ENCODE measurements around the gene SNAP47.

The SNAP47 gene

GRCh38 chr1:227769047-227769935, 34.1 kb downstream of the SNAP47 start:
- H3K4me2 ChIP-seq (ENCODE audit: low read length), result no peak overlapping the region
- H2AFZ ChIP-seq (ENCODE audit: low read length), result no peak overlapping the region
- H3F3A ChIP-seq (ENCODE audit: insufficient read depth, low read length), result no peaks in the 10 kb centered on the region
- H3K4me1 ChIP-seq (ENCODE audit: insufficient read depth, low read length, severe bottlenecking), result no peaks in the 10 kb centered on the region
- no peaks in the 10 kb centered on the region for H3K79me2 ChIP-seq (ENCODE audit: insufficient read depth, low read length)
- peaks cover 27% of the 10 kb centered on the region for H3K36me3 ChIP-seq (ENCODE audit: insufficient read depth, low read length)
- no peak overlapping the region for H3K4me3 ChIP-seq (ENCODE audit: low read depth, low read length, poor library complexity, severe bottlenecking)
- no peak overlapping the region for H3K9ac ChIP-seq (ENCODE audit: low read length)
- H3K9me3 ChIP-seq (ENCODE audit: low read length), result no peaks in the 10 kb centered on the region
- H3K9me2 ChIP-seq (ENCODE audit: low read depth, low read length), result no peaks in the 10 kb centered on the region
- H3K27me3 ChIP-seq (ENCODE audit: insufficient read depth, low read length), result no peaks in the 10 kb centered on the region
- no peak overlapping the region for H3K27ac ChIP-seq (ENCODE audit: low read depth, low read length, poor library complexity, severe bottlenecking)
- no peaks in the 10 kb centered on the region for H4K20me1 ChIP-seq (ENCODE audit: insufficient read depth, low read length)
- TF ChIP-seq CTCF (IDR thresholded peaks at IDR 0.05; ENCODE audit: low read length) (no peak), EZH2 (IDR thresholded peaks at IDR 0.05; ENCODE audit: borderline replicate concordance, low read length) (no peak)

DNA sequence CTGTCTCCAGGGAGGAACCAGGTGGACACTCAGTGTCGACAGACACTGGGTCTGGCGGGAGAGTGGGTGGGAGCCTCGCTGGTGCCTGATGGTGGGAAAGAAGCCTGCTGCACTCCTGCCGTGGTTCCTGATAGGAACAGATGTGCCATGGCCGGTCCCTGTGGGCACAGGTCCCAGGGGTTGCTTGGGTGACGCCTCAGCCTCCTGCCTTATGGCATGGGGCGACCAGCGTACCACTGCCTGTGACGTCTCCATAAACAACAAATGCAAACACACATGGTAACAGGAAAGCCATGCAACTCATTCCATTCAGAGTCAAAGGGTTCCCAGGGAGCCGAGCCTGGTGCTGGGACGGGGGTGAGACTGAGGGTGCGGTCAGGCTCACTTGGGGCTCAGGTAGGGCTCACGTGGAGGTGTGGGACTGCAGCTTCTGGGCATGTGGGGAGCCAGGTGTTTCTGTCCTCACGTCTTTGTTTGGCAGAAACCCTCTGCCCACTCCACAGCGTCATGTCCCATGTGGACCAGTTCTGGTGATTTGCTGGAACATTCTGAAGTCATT, 34.8 kb downstream of the SNAP47 start:
- TF ChIP-seq EZH2 (IDR thresholded peaks at IDR 0.05; ENCODE audit: borderline replicate concordance, low read length) (no peak), CTCF (IDR thresholded peaks at IDR 0.05; ENCODE audit: low read length) (no peak)
- Histone ChIP-seq H3K9ac (ENCODE audit: low read length) (no peak overlapping the region), H3K4me1 (ENCODE audit: insufficient read depth, low read length, severe bottlenecking) (no peaks in the 10 kb centered on the region), H2AFZ (ENCODE audit: low read length) (no peak overlapping the region), H3K9me3 (ENCODE audit: low read length) (no peaks in the 10 kb centered on the region), H3K27me3 (ENCODE audit: insufficient read depth, low read length) (no peaks in the 10 kb centered on the region), H3K4me2 (ENCODE audit: low read length) (no peak overlapping the region), H3F3A (ENCODE audit: insufficient read depth, low read length) (no peaks in the 10 kb centered on the region), H3K27ac (ENCODE audit: low read depth, low read length, poor library complexity, severe bottlenecking) (no peak overlapping the region), H3K36me3 (ENCODE audit: insufficient read depth, low read length) (peaks cover 27% of the 10 kb centered on the region), H4K20me1 (ENCODE audit: insufficient read depth, low read length) (no peaks in the 10 kb centered on the region), H3K79me2 (ENCODE audit: insufficient read depth, low read length) (no peaks in the 10 kb centered on the region), H3K9me2 (ENCODE audit: low read depth, low read length) (no peaks in the 10 kb centered on the region), H3K4me3 (ENCODE audit: low read depth, low read length, poor library complexity, severe bottlenecking) (no peak overlapping the region)

- H4K20me1 ChIP-seq (ENCODE audit: insufficient read depth, low read length), result no peaks in the 10 kb centered on the region
- TF ChIP-seq EZH2 (IDR thresholded peaks at IDR 0.05; ENCODE audit: borderline replicate concordance, low read length), result no peak
- no peak for TF ChIP-seq CTCF (IDR thresholded peaks at IDR 0.05; ENCODE audit: low read length)
- H3F3A ChIP-seq (ENCODE audit: insufficient read depth, low read length), result no peaks in the 10 kb centered on the region
- H3K9me3 ChIP-seq (ENCODE audit: low read length), result no peaks in the 10 kb centered on the region
- no peak overlapping the region for H3K27ac ChIP-seq (ENCODE audit: low read depth, low read length, poor library complexity, severe bottlenecking)
- H3K9me2 ChIP-seq (ENCODE audit: low read depth, low read length), result no peaks in the 10 kb centered on the region
- no peaks in the 10 kb centered on the region for H3K4me1 ChIP-seq (ENCODE audit: insufficient read depth, low read length, severe bottlenecking)
- no peak overlapping the region for H3K4me2 ChIP-seq (ENCODE audit: low read length)
- no peak overlapping the region for H3K4me3 ChIP-seq (ENCODE audit: low read depth, low read length, poor library complexity, severe bottlenecking)
- no peak overlapping the region for H3K9ac ChIP-seq (ENCODE audit: low read length)
- no peak overlapping the region for H2AFZ ChIP-seq (ENCODE audit: low read length)
- peaks cover 27% of the 10 kb centered on the region for H3K36me3 ChIP-seq (ENCODE audit: insufficient read depth, low read length)
- H3K27me3 ChIP-seq (ENCODE audit: insufficient read depth, low read length), result no peaks in the 10 kb centered on the region
- H3K79me2 ChIP-seq (ENCODE audit: insufficient read depth, low read length), result no peaks in the 10 kb centered on the region
Measured at GRCh38 chr1:227770812-227771211, 35.6 kb downstream of the SNAP47 start.

All from OCI-LY1 (cell line).